GM10266 (cell line): Measurements from ENCODE around the gene RAB40A.

ENCODE experiments used
- DNase-seq: peaks from one replicate; pipeline ENCODE4 v3.0.0; 2012; ENCODE audit errors: extremely low spot score
- CTCF ChIP-seq: IDR thresholded peaks from 2 replicates; pipeline ENCODE4 v1.5.1; 2012; ENCODE audit warnings: mild to moderate bottlenecking, low read depth; ENCODE audit not compliant: control insufficient read depth, insufficient read depth; ENCODE audit errors: missing control alignments

RAB40A gene

GRCh38 chrX:103552236-103552635 is 32.9 kb upstream of the RAB40A start:
- TF ChIP-seq CTCF: no peak
- DNase-seq: no peak

GRCh38 chrX:103550415-103551051 is 31.2 kb upstream of the RAB40A start:
- no peak for TF ChIP-seq CTCF
- DNase-seq: no peak

- DNase-seq: no peak
- TF ChIP-seq CTCF: no peak
Observed at GRCh38 chrX:103549916-103550315, 30.6 kb upstream of the RAB40A start.

- TF ChIP-seq CTCF: no peak
- DNase-seq: no peak
Observed at GRCh38 chrX:103540145-103540544, 20.9 kb upstream of the RAB40A start.

- no peak for DNase-seq
- TF ChIP-seq CTCF: no peak
Observed at GRCh38 chrX:103539695-103540094, 20.4 kb upstream of the RAB40A start.

- TF ChIP-seq CTCF: no peak
- DNase-seq: no peak
Observed at GRCh38 chrX:103538728-103539127, 19.4 kb upstream of the RAB40A start.

- DNase-seq: no peak
- TF ChIP-seq CTCF: no peak
Observed at GRCh38 chrX:103537871-103538387, 18.6 kb upstream of the RAB40A start.
